Small intestine (tissue), 7 donors: ENCODE data around the gene GATA5. TPM values are rescaled to one million over a fixed set of nuclear protein-coding genes. Genes with fewer than 3 reads are reported as not detected.
A peak's percentile ranks its signal among the peaks of the same experiment; 100 is the strongest.

ENCODE experiments used
- DNase-seq, 2 donors: peaks; one replicate each; pipeline versions ENCODE4 v3.0.0 to v3.0.0-alpha.2; 2013
- FAIRE-seq: peaks from 2 replicates; lab custom pipeline; 2012; peaks lifted over from hg19 to GRCh38; lab: Jason Lieb, UNC
- H3K27ac ChIP-seq, 3 donors: one replicate each; pipeline ENCODE4 v1.5.1; 2013; ENCODE audit warnings: low read length in 2 of 3, mild to moderate bottlenecking in 2 of 3, control low read depth in 1 of 3, inconsistent platforms in 1 of 3, low read depth in 1 of 3, moderate library complexity in 1 of 3
- H3K27me3 ChIP-seq, 3 donors: one replicate each; pipeline ENCODE4 v1.6.1; 2013; ENCODE audit warnings: low read length in 3 of 3, inconsistent platforms in 1 of 3; ENCODE audit not compliant: control insufficient read depth in 3 of 3, insufficient read depth in 3 of 3
- H3K36me3 ChIP-seq, 3 donors: one replicate each; pipeline ENCODE4 v1.6.1; 2013; ENCODE audit warnings: low read length in 3 of 3, inconsistent platforms in 1 of 3, low read depth in 1 of 3, mild to moderate bottlenecking in 1 of 3, moderate library complexity in 1 of 3; ENCODE audit not compliant: control insufficient read depth in 3 of 3, insufficient read depth in 2 of 3
- H3K4me1 ChIP-seq, 3 donors: one replicate each; pipeline ENCODE4 v1.6.1; 2013; ENCODE audit warnings: low read length in 2 of 3, inconsistent platforms in 1 of 3, low read depth in 1 of 3, mild to moderate bottlenecking in 1 of 3, moderate library complexity in 1 of 3; ENCODE audit not compliant: control insufficient read depth in 3 of 3, insufficient read depth in 2 of 3
- H3K4me3 ChIP-seq, 3 donors: one replicate each; pipeline ENCODE4 v1.5.1; 2013; ENCODE audit warnings: low read length in 3 of 3, control low read depth in 1 of 3, inconsistent platforms in 1 of 3, low read depth in 1 of 3, mild to moderate bottlenecking in 1 of 3, moderate library complexity in 1 of 3
- H3K9me3 ChIP-seq, 2 donors: one replicate each; pipeline ENCODE4 v1.6.1; 2013; ENCODE audit warnings: low read depth in 1 of 2, low read length in 1 of 2; ENCODE audit not compliant: control insufficient read depth in 2 of 2, insufficient read depth in 1 of 2
- WGBS, 3 donors: extraction: QIAGEN DNeasy Blood & Tissue Kit; methylation state at CpG; one replicate each; pipeline ENCODE4 v1.1.7; 2013; 5-methylcytosine and 5-hydroxymethylcytosine counted together
- polyA plus RNA-seq, 4 donors: library from polyadenylated mRNA; stranded (reverse) in 3 of 4; unstranded in 1 of 4; fragments of 200-250 nt in 3 of 4; fragments of 120-200 nt in 1 of 4; gene quantifications; one replicate each; pipeline versions ENCODE4 v1.2.1 to v1.2.3, GENCODE V29; 2013
- donor health status: healthy with polysubstance abuse.
- donor health status: control.
- donor health status: control.
- donor health status: Bipolar disorder and iron deficiency.
- donor health status: healthy.

The GATA5 gene
- polyA plus RNA-seq, 4 donors = 11.9 to 52.9 (median 34.7) TPM

GRCh38 chr20:62463651-62464424, 12.0 kb downstream of the GATA5 start:
- Histone ChIP-seq H3K9me3 (no peaks in the 10 kb centered on the region), H3K36me3 (peaks cover 2 to 73% (median 4%) of the 10 kb centered on the region in 3 donors), H3K27me3 (no peaks in the 10 kb centered on the region), H3K4me3 (no peak overlapping the region), H3K27ac (no peak overlapping the region), H3K4me1 (peaks cover 0 to 35% (median 2%) of the 10 kb centered on the region in 3 donors)
- FAIRE-seq = no peak
- WGBS, 3 donors = 80 to 84% (median 83%) methylated on average over 25 of the region's 25 CpGs
- DNase-seq = no peak

DNA sequence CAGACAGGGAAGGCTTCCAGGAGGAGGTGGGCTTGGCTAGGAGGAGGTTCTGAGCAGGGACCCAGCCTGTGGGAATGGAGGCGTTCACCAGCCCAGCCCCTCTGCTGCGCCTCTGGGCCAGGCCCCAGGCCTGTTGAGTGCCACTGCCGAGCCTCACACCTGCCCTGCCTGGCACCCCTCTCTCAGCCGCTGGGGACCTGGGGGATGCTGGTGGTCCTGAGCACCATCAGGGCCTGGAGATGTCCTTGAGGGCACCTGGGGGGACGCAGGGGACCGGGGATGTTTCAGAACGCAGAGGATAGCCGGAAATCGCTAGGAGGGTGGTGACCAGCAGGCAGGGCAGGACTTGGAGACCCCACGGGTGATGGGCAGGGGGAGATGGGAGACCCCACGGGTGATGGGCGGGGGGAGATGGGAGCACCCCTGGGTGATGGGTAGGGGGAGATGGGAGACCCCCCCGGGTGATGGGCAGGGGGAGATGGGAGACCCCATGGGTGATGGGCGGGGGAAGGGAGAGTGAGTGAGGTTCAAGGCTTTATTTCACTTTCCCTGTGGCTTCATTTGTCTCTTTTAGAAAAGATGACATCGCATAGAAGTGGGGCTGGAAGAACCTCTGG, 12.7 kb downstream of the GATA5 start:
- H3K4me1 ChIP-seq = peaks cover 0 to 35% (median 2%) of the 10 kb centered on the region in 3 donors
- no peak overlapping the region for H3K27ac ChIP-seq
- peaks cover 2 to 65% (median 4%) of the 10 kb centered on the region in 3 donors for H3K36me3 ChIP-seq
- no peaks in the 10 kb centered on the region for H3K9me3 ChIP-seq
- no peak overlapping the region for H3K4me3 ChIP-seq
- FAIRE-seq = no peak
- H3K27me3 ChIP-seq = no peaks in the 10 kb centered on the region
- no peak for DNase-seq
- 77 to 83% (median 79%) methylated on average over 13 to 15 of the region's 15 CpGs for WGBS, 3 donors

GRCh38 chr20:62461834-62462233, 14.0 kb downstream of the GATA5 start:
- no peaks in the 10 kb centered on the region for H3K27me3 ChIP-seq
- peak in 1 of 2 donors; percentile 8 for DNase-seq
- H3K27ac ChIP-seq = no peak overlapping the region
- peaks cover 2 to 53% (median 4%) of the 10 kb centered on the region in 3 donors for H3K36me3 ChIP-seq
- no peaks in the 10 kb centered on the region for H3K9me3 ChIP-seq
- H3K4me3 ChIP-seq = no peak overlapping the region
- H3K4me1 ChIP-seq = peaks cover 0 to 46% (median 2%) of the 10 kb centered on the region in 3 donors
- FAIRE-seq = no peak
- 74 to 90% (median 89%) methylated on average over 13 of the region's 13 CpGs for WGBS, 3 donors

GRCh38 chr20:62461157-62461556, 14.6 kb downstream of the GATA5 start:
- WGBS, 3 donors = 20 to 41% (median 34%) methylated on average over 10 of the region's 10 CpGs
- H3K4me3 ChIP-seq = no peak overlapping the region
- DNase-seq (peak; percentile 62 to 73), FAIRE-seq (no peak)
- H3K27ac ChIP-seq = no peak overlapping the region
- H3K9me3 ChIP-seq = no peaks in the 10 kb centered on the region
- H3K36me3 ChIP-seq = peaks cover 2 to 46% (median 4%) of the 10 kb centered on the region in 3 donors
- peaks cover 0 to 46% (median 2%) of the 10 kb centered on the region in 3 donors for H3K4me1 ChIP-seq
- no peaks in the 10 kb centered on the region for H3K27me3 ChIP-seq

- Histone ChIP-seq H3K9me3 (no peaks in the 10 kb centered on the region), H3K27ac (no peak overlapping the region), H3K36me3 (peaks cover 2 to 41% (median 4%) of the 10 kb centered on the region in 3 donors), H3K27me3 (no peaks in the 10 kb centered on the region), H3K4me3 (no peak overlapping the region), H3K4me1 (peaks cover 0 to 46% (median 2%) of the 10 kb centered on the region in 3 donors)
- DNase-seq = no peak
- no peak for FAIRE-seq
- 60 to 73% (median 62%) methylated on average over 15 of the region's 15 CpGs for WGBS, 3 donors
These were observed 15.1 kb downstream of the GATA5 start for GRCh38 chr20:62460678-62461077.

DNA sequence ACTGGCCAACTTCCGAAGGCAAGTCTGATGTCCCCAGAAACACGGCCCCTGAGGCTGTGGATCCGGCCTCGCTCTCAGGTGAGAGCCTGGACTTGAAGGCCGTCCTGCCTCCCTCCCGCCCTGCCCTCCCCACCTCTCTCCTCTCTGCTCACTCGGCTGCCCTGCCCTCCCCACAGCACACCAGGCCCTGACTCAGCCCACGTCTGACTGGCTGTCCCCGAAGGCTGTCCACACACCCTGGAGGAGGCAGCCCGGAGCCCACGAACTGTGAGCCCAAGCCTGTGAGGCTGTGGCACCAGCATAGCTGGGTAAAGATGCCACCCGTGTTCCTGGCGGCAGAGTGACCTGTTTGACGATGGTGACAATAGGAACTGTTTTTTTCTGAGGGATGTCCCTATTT, 16.3 kb downstream of the GATA5 start:
- WGBS, 3 donors = 64 to 71% (median 68%) methylated on average over 13 to 14 of the region's 14 CpGs
- H3K27ac ChIP-seq = no peak overlapping the region
- H3K27me3 ChIP-seq = no peaks in the 10 kb centered on the region
- FAIRE-seq (no peak), DNase-seq (no peak)
- H3K4me3 ChIP-seq = no peak overlapping the region
- peaks cover 0 to 29% (median 0%) of the 10 kb centered on the region in 3 donors for H3K36me3 ChIP-seq
- peaks cover 0 to 49% (median 2%) of the 10 kb centered on the region in 3 donors for H3K4me1 ChIP-seq
- H3K9me3 ChIP-seq = no peaks in the 10 kb centered on the region

DNA sequence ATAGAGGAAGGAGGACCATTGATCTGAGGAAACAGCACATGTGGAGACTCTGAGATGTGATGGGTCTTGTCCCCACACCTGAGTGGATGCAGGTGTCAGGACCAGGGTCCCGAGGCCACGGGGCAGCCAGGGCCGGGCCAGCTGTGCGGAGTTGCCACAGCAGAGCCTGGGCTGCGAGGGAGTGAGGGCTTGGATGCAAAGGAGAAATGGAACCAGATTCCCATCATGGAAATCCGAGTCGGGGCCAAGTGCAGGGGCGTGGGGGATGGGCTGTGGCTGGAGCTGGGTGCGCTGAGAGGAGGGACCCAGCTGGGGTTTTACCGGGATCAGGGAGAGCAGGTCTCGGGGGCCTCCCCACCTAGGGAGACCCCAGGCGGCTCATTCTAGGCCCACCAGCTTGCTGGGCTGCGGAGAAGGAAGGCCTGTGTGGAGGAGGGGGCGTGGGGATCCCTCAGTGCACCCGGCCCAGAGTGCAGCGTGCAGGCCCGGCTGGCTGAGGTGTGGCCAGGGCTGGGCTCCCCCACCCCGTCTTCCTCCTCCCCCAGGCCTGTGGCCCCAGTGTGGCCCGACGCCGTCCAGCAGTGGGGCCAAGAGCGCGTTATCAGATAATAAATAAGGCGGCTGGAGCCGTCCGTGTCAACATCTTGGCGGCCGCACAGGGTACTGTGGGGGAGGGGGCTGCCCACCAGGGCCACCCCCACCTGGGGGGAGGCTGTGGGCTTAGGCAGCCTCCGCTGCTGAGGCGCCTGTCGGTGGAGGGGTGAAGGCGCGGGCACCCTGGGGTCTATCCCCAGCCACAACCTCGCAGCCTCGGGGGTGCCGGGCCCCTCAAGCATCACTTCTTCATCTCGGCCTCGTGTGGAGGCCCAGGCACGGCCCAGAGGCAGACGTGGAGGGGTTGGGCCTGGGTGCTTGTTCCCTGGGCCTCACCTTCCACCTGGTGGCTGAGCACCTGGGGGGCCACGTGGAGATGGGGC, 17.2 kb downstream of the GATA5 start:
- 60 to 65% (median 62%) methylated on average over 35 to 41 of the region's 41 CpGs for WGBS, 3 donors
- FAIRE-seq (no peak), DNase-seq (no peak)
- Histone ChIP-seq H3K4me3 (no peak overlapping the region), H3K27me3 (no peaks in the 10 kb centered on the region), H3K9me3 (no peaks in the 10 kb centered on the region), H3K36me3 (peaks cover 0 to 20% (median 0%) of the 10 kb centered on the region in 3 donors), H3K27ac (no peak overlapping the region), H3K4me1 (peaks cover 0 to 47% (median 2%) of the 10 kb centered on the region in 3 donors)

GRCh38 chr20:62457831-62458230, 18.0 kb downstream of the GATA5 start:
- Histone ChIP-seq H3K4me3 (no peak overlapping the region), H3K36me3 (peaks cover 0 to 13% (median 0%) of the 10 kb centered on the region in 3 donors), H3K27ac (no peak overlapping the region), H3K4me1 (peaks cover 0 to 52% (median 2%) of the 10 kb centered on the region in 3 donors), H3K27me3 (no peaks in the 10 kb centered on the region), H3K9me3 (no peaks in the 10 kb centered on the region)
- FAIRE-seq (no peak), DNase-seq (no peak)
- 81 to 89% (median 86%) methylated on average over 19 to 20 of the region's 20 CpGs for WGBS, 3 donors
